Tibial artery (tissue), 4 donors: ENCODE results near the gene WDR86.

Experiments used
- DNase-seq, 2 donors: peaks; one replicate each; pipeline ENCODE4 v3.0.0-alpha.2; 2019
- H3K27ac ChIP-seq, 2 donors: fragments of 200-600 bp; sonication (generic) in 1 of 2; 1 replicate in 1 of 2; 2 replicates in 1 of 2; pipeline ENCODE4 v1.5.1; 2018 to 2019; ENCODE audit warnings: mild to moderate bottlenecking in 1 of 2
- H3K27me3 ChIP-seq, 2 donors: fragments of 200-600 bp; sonication (generic) in 1 of 2; one replicate each; pipeline versions ENCODE4 v1.5.1 to v1.6.0; 2016 to 2019
- H3K36me3 ChIP-seq, 3 donors: fragments of 200-600 bp; sonication (generic) in 2 of 3; one replicate each; pipeline ENCODE4 v1.5.1; 2016 to 2019; ENCODE audit warnings: mild to moderate bottlenecking in 2 of 3
- H3K4me1 ChIP-seq, 4 donors: fragments of 200-600 bp; sonication (generic) in 2 of 4; 1 replicate in 3 of 4; 2 replicates in 1 of 4; pipeline ENCODE4 v1.5.1; 2016 to 2019
- H3K4me3 ChIP-seq, 2 donors: fragments of 200-600 bp; sonication (generic) in 1 of 2; 1 replicate in 1 of 2; 2 replicates in 1 of 2; pipeline ENCODE4 v1.5.1; 2018 to 2019; ENCODE audit warnings: mild to moderate bottlenecking in 2 of 2
- H3K9me3 ChIP-seq, 3 donors: fragments of 200-600 bp; sonication (generic) in 1 of 3; one replicate each; pipeline ENCODE4 v1.5.1; 2016 to 2019
- CTCF ChIP-seq, 2 experiments: fragments of 200-600 bp in 1 of 2; fragments of 450-650 bp in 1 of 2; IDR thresholded peaks; one replicate each; pipeline ENCODE4 v1.5.1; 2017 to 2019; ENCODE audit warnings: antibody characterized with exemption in 2 of 2, mild to moderate bottlenecking in 1 of 2, moderate library complexity in 1 of 2
- intact Hi-C: fragments of 100-400 bp; cut with DNase I; formaldehyde crosslinking; loops from one replicate; pipeline ENCODE4 v1.15.0; 2023; ENCODE audit warnings: low total_unique reads

WDR86 gene

GRCh38 chr7:151406051-151406875 lies 3.6 kb downstream of the WDR86 start:
- Histone ChIP-seq H3K4me3 (no peak overlapping the region), H3K27me3 (peaks cover 4 to 41% of the 10 kb centered on the region in 2 donors), H3K36me3 (no peaks in the 10 kb centered on the region), H3K9me3 (no peaks in the 10 kb centered on the region), H3K4me1 (peaks cover 0 to 47% (median 34%) of the 10 kb centered on the region in 4 donors), H3K27ac (no peak overlapping the region)
- TF ChIP-seq CTCF (IDR thresholded peaks at IDR 0.05) = no peak
- intact Hi-C loops = no loop called here
- no peak for DNase-seq

GRCh38 chr7:151405588-151405987 lies 4.2 kb downstream of the WDR86 start:
- no peak overlapping the region for H3K27ac ChIP-seq

GRCh38 chr7:151405056-151405455 lies 4.8 kb downstream of the WDR86 start:
- DNase-seq = no peak
- Histone ChIP-seq H3K36me3 (no peaks in the 10 kb centered on the region), H3K27ac (no peak overlapping the region), H3K27me3 (peaks cover 2 to 29% of the 10 kb centered on the region in 2 donors), H3K9me3 (no peaks in the 10 kb centered on the region), H3K4me3 (no peak overlapping the region), H3K4me1 (peaks cover 0 to 39% (median 28%) of the 10 kb centered on the region in 4 donors)
- intact Hi-C loops = no loop called here
- TF ChIP-seq CTCF (IDR thresholded peaks at IDR 0.05) = no peak

More at GRCh38 chr7:151405588-151405987, 4.2 kb downstream of the WDR86 start:
- H3K4me3 ChIP-seq = no peak overlapping the region
- H3K4me1 ChIP-seq = peaks cover 0 to 44% (median 33%) of the 10 kb centered on the region in 4 donors
- no peak for TF ChIP-seq CTCF (IDR thresholded peaks at IDR 0.05)
- no peaks in the 10 kb centered on the region for H3K9me3 ChIP-seq
- no peak for DNase-seq
- H3K36me3 ChIP-seq = no peaks in the 10 kb centered on the region
- intact Hi-C loops = no loop called here
- H3K27me3 ChIP-seq = peaks cover 4 to 35% of the 10 kb centered on the region in 2 donors

GRCh38 chr7:151404216-151405011 lies 5.4 kb downstream of the WDR86 start:
- H3K4me1 ChIP-seq = peaks cover 0 to 32% (median 21%) of the 10 kb centered on the region in 4 donors
- intact Hi-C loops = no loop called here
- peaks cover 0 to 23% of the 10 kb centered on the region in 2 donors for H3K27me3 ChIP-seq
- no peak for DNase-seq
- TF ChIP-seq CTCF (IDR thresholded peaks at IDR 0.05) = no peak
- H3K9me3 ChIP-seq = no peaks in the 10 kb centered on the region
- H3K36me3 ChIP-seq = no peaks in the 10 kb centered on the region
- no peak overlapping the region for H3K4me3 ChIP-seq
- H3K27ac ChIP-seq = no peak overlapping the region

- intact Hi-C loops = no loop called here
- Histone ChIP-seq H3K27me3 (peaks cover 0 to 16% of the 10 kb centered on the region in 2 donors), H3K4me3 (no peak overlapping the region), H3K4me1 (peaks cover 0 to 26% (median 17%) of the 10 kb centered on the region in 4 donors), H3K36me3 (no peaks in the 10 kb centered on the region), H3K9me3 (no peaks in the 10 kb centered on the region), H3K27ac (peak overlapping the region in 1 of 2 donors; percentile 33)
- no peak for TF ChIP-seq CTCF (IDR thresholded peaks at IDR 0.05)
- no peak for DNase-seq
Measured at GRCh38 chr7:151403764-151404163, 6.1 kb downstream of the WDR86 start.
